Fibroblast of pulmonary artery (primary cell): ENCODE results near the gene CPN2.

Experiments
- DNase-seq: peaks from one replicate; pipeline ENCODE4 v3.0.0-alpha.2; 2010; ENCODE audit warnings: low read depth
- H3K4me3 ChIP-seq: replicated peaks from 2 replicates; pipeline ENCODE4 v1.5.1; 2011; ENCODE audit warnings: low read depth, mild to moderate bottlenecking, control low read depth, low read length, moderate library complexity
- CTCF ChIP-seq: IDR thresholded peaks from 2 replicates; pipeline ENCODE4 v1.5.1; 2011; ENCODE audit warnings: mild to moderate bottlenecking, control low read depth, low read length, inconsistent platforms; ENCODE audit errors: missing control alignments

Gene CPN2

GRCh38 chr3:194386648-194387047, 35.5 kb upstream of the CPN2 start:
- no peak for DNase-seq
- TF ChIP-seq CTCF = no peak
- no peak overlapping the region for H3K4me3 ChIP-seq

- TF ChIP-seq CTCF = no peak
- no peak for DNase-seq
- H3K4me3 ChIP-seq = no peak overlapping the region
These were observed 34.9 kb upstream of the CPN2 start for GRCh38 chr3:194386066-194386465.

- H3K4me3 ChIP-seq = no peak overlapping the region
- DNase-seq = no peak
- TF ChIP-seq CTCF = no peak
These were observed 33.5 kb upstream of the CPN2 start for GRCh38 chr3:194384569-194385001.

- no peak overlapping the region for H3K4me3 ChIP-seq
- no peak for DNase-seq
- TF ChIP-seq CTCF = no peak
These were observed 33.0 kb upstream of the CPN2 start for GRCh38 chr3:194384156-194384555.

GRCh38 chr3:194383276-194383940, 32.3 kb upstream of the CPN2 start:
- no peak overlapping the region for H3K4me3 ChIP-seq
- TF ChIP-seq CTCF = no peak
- no peak for DNase-seq

GRCh38 chr3:194382892-194383223, 31.7 kb upstream of the CPN2 start:
- TF ChIP-seq CTCF = no peak
- H3K4me3 ChIP-seq = no peak overlapping the region
- DNase-seq = no peak

GRCh38 chr3:194382196-194382891, 31.2 kb upstream of the CPN2 start:
- H3K4me3 ChIP-seq = no peak overlapping the region
- TF ChIP-seq CTCF = no peak
- DNase-seq = no peak
